H9 (cell line): ENCODE data around the gene CDK15. TPM values are rescaled to one million over a fixed set of nuclear protein-coding genes. Genes with fewer than 3 reads are reported as not detected.

Experiments used
- DNase-seq: peaks from one replicate; pipeline ENCODE4 v3.0.0-alpha.2; 2017
- H2AFZ ChIP-seq: one replicate; pipeline ENCODE4 v1.6.1; 2013; ENCODE audit warnings: mild to moderate bottlenecking, low read length, control low read depth, moderate library complexity
- H2AK5ac ChIP-seq: 2 replicates; pipeline ENCODE4 v1.6.1; 2013; ENCODE audit warnings: low read length, control low read depth, mixed read lengths; ENCODE audit not compliant: insufficient read length
- H2BK120ac ChIP-seq: one replicate; pipeline ENCODE4 v1.6.1; 2013; ENCODE audit warnings: low read depth, mild to moderate bottlenecking, low read length, control low read depth, inconsistent platforms; ENCODE audit not compliant: poor library complexity, severe bottlenecking
- H2BK12ac ChIP-seq: 2 replicates; pipeline ENCODE4 v1.6.1; 2013; ENCODE audit warnings: low read length, control low read depth, mixed read lengths, low read depth; ENCODE audit not compliant: insufficient read length
- H2BK15ac ChIP-seq: 2 replicates; pipeline ENCODE4 v1.6.1; 2013; ENCODE audit warnings: low read depth, low read length, control low read depth
- H2BK20ac ChIP-seq: one replicate; pipeline ENCODE4 v1.6.1; 2013; ENCODE audit warnings: low read depth, mild to moderate bottlenecking, low read length, control low read depth, inconsistent platforms; ENCODE audit not compliant: poor library complexity, severe bottlenecking
- H2BK5ac ChIP-seq: 2 replicates; pipeline ENCODE4 v1.6.1; 2013; ENCODE audit warnings: low read length, control low read depth, mixed read lengths; ENCODE audit not compliant: insufficient read length
- H3K14ac ChIP-seq: 2 replicates; pipeline ENCODE4 v1.6.1; 2013; ENCODE audit warnings: low read length, control low read depth; ENCODE audit not compliant: insufficient read depth
- H3K18ac ChIP-seq: 2 replicates; pipeline ENCODE4 v1.6.1; 2013; ENCODE audit warnings: low read depth, mild to moderate bottlenecking, mixed read lengths, low read length, control low read depth; ENCODE audit not compliant: insufficient read length
- H3K23ac ChIP-seq: 2 replicates; pipeline ENCODE4 v1.6.1; 2013; ENCODE audit warnings: low read length, control low read depth, mixed read lengths, low read depth; ENCODE audit not compliant: insufficient read length
- H3K23me2 ChIP-seq: 2 replicates; pipeline ENCODE4 v1.6.1; 2013; ENCODE audit warnings: low read depth, mild to moderate bottlenecking, mixed read lengths, low read length, control low read depth; ENCODE audit not compliant: insufficient read length, poor library complexity, severe bottlenecking
- H3K27ac ChIP-seq: 2 replicates; pipeline ENCODE4 v1.5.1; 2013; ENCODE audit warnings: low read length, control low read depth, mixed read lengths, low read depth; ENCODE audit not compliant: insufficient read length
- H3K27me3 ChIP-seq: 2 replicates; pipeline ENCODE4 v1.6.1; 2013; ENCODE audit warnings: low read length, control low read depth, inconsistent platforms; ENCODE audit not compliant: insufficient read depth
- H3K4ac ChIP-seq: 2 replicates; pipeline ENCODE4 v1.6.1; 2013; ENCODE audit warnings: low read depth, mild to moderate bottlenecking, control low read depth, inconsistent platforms, low read length, moderate library complexity
- H3K4me1 ChIP-seq: 2 replicates; pipeline ENCODE4 v1.6.1; 2013; ENCODE audit warnings: low read length, control low read depth, inconsistent platforms; ENCODE audit not compliant: insufficient read depth
- H3K4me2 ChIP-seq: 2 replicates; pipeline ENCODE4 v1.6.1; 2013; ENCODE audit warnings: low read length, control low read depth, mixed read lengths; ENCODE audit not compliant: insufficient read length, insufficient read depth
- H3K56ac ChIP-seq: 2 replicates; pipeline ENCODE4 v1.6.1; 2013; ENCODE audit warnings: low read depth, mild to moderate bottlenecking, mixed read lengths, low read length, control low read depth; ENCODE audit not compliant: insufficient read length
- H3K79me1 ChIP-seq: 2 replicates; pipeline ENCODE4 v1.6.1; 2013; ENCODE audit warnings: low read depth, mild to moderate bottlenecking, moderate library complexity, low read length, control low read depth, inconsistent platforms; ENCODE audit not compliant: insufficient read depth, poor library complexity, severe bottlenecking
- H3K79me2 ChIP-seq: 2 replicates; pipeline ENCODE4 v1.6.1; 2013; ENCODE audit warnings: low read length, control low read depth, inconsistent platforms; ENCODE audit not compliant: insufficient read depth
- H3K9ac ChIP-seq: 2 replicates; pipeline ENCODE4 v1.6.1; 2013; ENCODE audit warnings: low read length, control low read depth, mixed read lengths; ENCODE audit not compliant: insufficient read length; ENCODE audit errors: extremely low read depth
- H3K9me3 ChIP-seq: one replicate; pipeline ENCODE4 v1.6.1; 2013; ENCODE audit warnings: low read depth, low read length, inconsistent platforms; ENCODE audit not compliant: control insufficient read depth
- H3T11ph ChIP-seq: one replicate; pipeline ENCODE4 v1.6.1; 2013; ENCODE audit warnings: mild to moderate bottlenecking, low read length, control low read depth, inconsistent platforms
- H4K20me1 ChIP-seq: one replicate; pipeline ENCODE4 v1.6.1; 2013; ENCODE audit not compliant: control insufficient read depth, insufficient read length, insufficient read depth
- H4K5ac ChIP-seq: 2 replicates; pipeline ENCODE4 v1.6.1; 2013; ENCODE audit warnings: low read depth, mild to moderate bottlenecking, mixed read lengths, low read length, control low read depth; ENCODE audit not compliant: insufficient read length
- H4K8ac ChIP-seq: replicated peaks from 2 replicates; pipeline ENCODE4 v1.6.1; 2013; ENCODE audit warnings: low read length, control low read depth, mixed read lengths, low read depth; ENCODE audit not compliant: insufficient read length
- H4K91ac ChIP-seq: 2 replicates; pipeline ENCODE4 v1.6.1; 2013; ENCODE audit warnings: low read depth, mild to moderate bottlenecking, moderate library complexity, mixed read lengths, low read length, control low read depth; ENCODE audit not compliant: insufficient read length
- H3K27ac Mint-ChIP-seq, 3 experiments: 2 replicates in 2 of 3; 3 replicates in 1 of 3; pipeline ENCODE4 v1.8.0; 2020 to 2021; ENCODE audit warnings: mixed read lengths in 3 of 3, mild to moderate bottlenecking in 1 of 3, moderate library complexity in 1 of 3
- H3K27me3 Mint-ChIP-seq: 2 replicates; pipeline ENCODE4 v1.8.0; 2021; ENCODE audit warnings: low read depth, mild to moderate bottlenecking, moderate library complexity, mixed read lengths
- H3K36me3 Mint-ChIP-seq, 3 experiments: 2 replicates in 2 of 3; 3 replicates in 1 of 3; pipeline ENCODE4 v1.8.0; 2020 to 2021; ENCODE audit warnings: low read depth in 3 of 3, mixed read lengths in 3 of 3; ENCODE audit not compliant: insufficient read depth in 1 of 3
- H3K4me1 Mint-ChIP-seq, 2 experiments: 2 replicates each; pipeline ENCODE4 v1.8.0; 2020; ENCODE audit warnings: mixed read lengths in 2 of 2
- H3K4me3 Mint-ChIP-seq, 2 experiments: 2 replicates in 1 of 2; 3 replicates in 1 of 2; pipeline ENCODE4 v1.8.0; 2020 to 2021; ENCODE audit warnings: mild to moderate bottlenecking in 2 of 2, mixed read lengths in 2 of 2, moderate library complexity in 1 of 2
- H3K9me3 Mint-ChIP-seq, 2 experiments: 2 replicates in 1 of 2; 3 replicates in 1 of 2; pipeline ENCODE4 v1.8.0; 2020; ENCODE audit warnings: mild to moderate bottlenecking in 2 of 2, mixed read lengths in 2 of 2, moderate library complexity in 1 of 2
- CTCF ChIP-seq: fragments of 200-600 bp; sonication (generic); conservative IDR thresholded peaks from 3 replicates; pipeline ENCODE4 v1.8.0; 2021; ENCODE audit warnings: antibody characterized with exemption, mild to moderate bottlenecking
- WGBS: extraction: QIAGEN DNeasy Blood & Tissue Kit; methylation state at CpG from one replicate; pipeline ENCODE4 v1.1.7; 2013; ENCODE audit warnings: missing lambda C conversion rate, low lambda C conversion rate, mixed read lengths; ENCODE audit not compliant: insufficient read length; ENCODE audit errors: extremely low coverage; 5-methylcytosine and 5-hydroxymethylcytosine counted together
- total RNA-seq: library from RNA; stranded (reverse); gene quantifications from 2 replicates; pipeline ENCODE4 v1.2.1, GENCODE V29; 2021

The CDK15 gene
- total RNA-seq, 1 experiment from 2014 or later: not detected

DNA sequence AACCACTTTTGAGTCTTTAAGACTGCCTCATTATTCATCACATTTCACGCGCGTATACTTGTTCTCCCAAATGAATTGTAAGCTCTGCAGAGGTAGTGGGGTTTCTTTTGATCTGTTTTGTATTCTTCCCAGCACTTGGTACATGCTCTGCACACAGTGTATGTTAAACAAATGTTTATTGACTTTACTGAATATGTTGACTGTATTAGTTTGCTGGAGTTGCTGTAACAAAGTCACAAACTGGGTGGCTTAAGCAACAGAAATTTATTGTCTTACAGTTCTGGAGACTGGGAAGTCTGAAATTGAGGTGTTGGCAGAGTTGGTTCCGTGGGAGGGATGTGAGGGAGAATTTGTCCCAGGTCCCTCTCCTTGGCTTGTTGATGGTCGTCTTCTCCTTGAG is 65.1 kb downstream of the CDK15 start:
- Histone ChIP-seq H2BK12ac (no peak overlapping the region), H3K4ac (no peak overlapping the region), H4K8ac (no peak overlapping the region), H4K91ac (no peak overlapping the region), H3K23me2 (no peaks in the 10 kb centered on the region), H3K9me3 (no peaks in the 10 kb centered on the region), H2BK20ac (no peak overlapping the region), H4K5ac (no peak overlapping the region), H2BK15ac (no peak overlapping the region), H3K14ac (no peak overlapping the region), H3T11ph (no peak overlapping the region), H3K79me2 (no peaks in the 10 kb centered on the region), H3K4me1 (peaks cover 2% of the 10 kb centered on the region; the same call in 1 of the 2 replicates), H3K56ac (no peak overlapping the region), H3K27me3 (no peaks in the 10 kb centered on the region), H3K18ac (no peak overlapping the region), H3K27ac (no peak overlapping the region), H2AK5ac (no peak overlapping the region), H3K23ac (no peak overlapping the region), H3K79me1 (no peaks in the 10 kb centered on the region), H4K20me1 (no peaks in the 10 kb centered on the region), H3K4me2 (no peak overlapping the region), H3K9ac (no peak overlapping the region), H2BK5ac (no peak overlapping the region), H2BK120ac (no peak overlapping the region), H2AFZ (no peak overlapping the region)
- no peak for DNase-seq
- H3K9me3 Mint-ChIP-seq: no peaks in the 10 kb centered on the region; a peak in 1 of 5 replicates
- H3K36me3 Mint-ChIP-seq: no peaks in the 10 kb centered on the region
- peaks cover 25% of the 10 kb centered on the region in 2 experiments for H3K4me1 Mint-ChIP-seq
- H3K4me3 Mint-ChIP-seq: no peak overlapping the region
- no peaks in the 10 kb centered on the region for H3K27me3 Mint-ChIP-seq
- no peak overlapping the region; a peak in 1 of 7 replicates for H3K27ac Mint-ChIP-seq
- no CpG with 5 or more reads among the region's 5 CpGs for WGBS
- no peak for TF ChIP-seq CTCF
